DMS 273 treated with DMSO at 0.1 percent for 48 hours (cell line): Measurements from ENCODE around the gene DTX2.
A peak's percentile ranks its signal among the peaks of the same experiment; 100 is the strongest.
"Not testable (repeated sequence)": the region's sequence is repeated elsewhere in the genome, so short reads cannot be mapped to it uniquely, and the experiment has no call there.

Experiments
- DNase-seq: peaks from one replicate; lab custom pipeline; 2025; lab: John Stamatoyannopoulos, UW

DTX2 gene

GRCh38 chr7:76443846-76444245, 17.7 kb upstream of the DTX2 start:
- DNase-seq, result not testable (repeated sequence)

- DNase-seq, result peak; percentile 68
These were observed 15.9 kb upstream of the DTX2 start for GRCh38 chr7:76445577-76446008.

- DNase-seq, result not testable (repeated sequence)
These were observed 4.5 kb upstream of the DTX2 start for GRCh38 chr7:76457017-76457416.

GRCh38 chr7:76458504-76458903, 3.0 kb upstream of the DTX2 start:
- not testable (repeated sequence) for DNase-seq

GRCh38 chr7:76460767-76461166, 742 bp upstream of the DTX2 start:
- not testable (repeated sequence) for DNase-seq

- DNase-seq, result not testable (repeated sequence)
These were observed 868 bp downstream of the DTX2 start for GRCh38 chr7:76462271-76462882.

GRCh38 chr7:76464959-76465358, 3.5 kb downstream of the DTX2 start:
- not testable (repeated sequence) for DNase-seq

GRCh38 chr7:76465950-76466349, 4.4 kb downstream of the DTX2 start:
- not testable (repeated sequence) for DNase-seq

- not testable (repeated sequence) for DNase-seq
These were observed 6.4 kb downstream of the DTX2 start for GRCh38 chr7:76467743-76468404.

GRCh38 chr7:76471556-76472221, 10.2 kb downstream of the DTX2 start:
- not testable (repeated sequence) for DNase-seq

- not testable (repeated sequence) for DNase-seq
These were observed 11.6 kb downstream of the DTX2 start for GRCh38 chr7:76473097-76473496.

- not testable (repeated sequence) for DNase-seq
These were observed 14.8 kb downstream of the DTX2 start for GRCh38 chr7:76476280-76476679.

- DNase-seq, result not testable (repeated sequence)
These were observed 15.4 kb downstream of the DTX2 start for GRCh38 chr7:76476742-76477474.

- not testable (repeated sequence) for DNase-seq
These were observed 18.1 kb downstream of the DTX2 start for GRCh38 chr7:76479628-76480027.

- not testable (repeated sequence) for DNase-seq
These were observed 19.1 kb downstream of the DTX2 start for GRCh38 chr7:76480403-76481253.

GRCh38 chr7:76482660-76483059, 21.2 kb downstream of the DTX2 start:
- DNase-seq, result not testable (repeated sequence)

- DNase-seq, result not testable (repeated sequence)
These were observed 21.6 kb downstream of the DTX2 start for GRCh38 chr7:76483081-76483480.

- not testable (repeated sequence) for DNase-seq
These were observed 22.9 kb downstream of the DTX2 start for GRCh38 chr7:76484456-76484855.

GRCh38 chr7:76485822-76486610, 24.5 kb downstream of the DTX2 start:
- not testable (repeated sequence) for DNase-seq

- not testable (repeated sequence) for DNase-seq
These were observed 25.1 kb downstream of the DTX2 start for GRCh38 chr7:76486618-76487017.
